OCI-LY3 (cell line): Measurements from ENCODE around the gene SQSTM1.
"Not testable (repeated sequence)": the region's sequence is repeated elsewhere in the genome, so short reads cannot be mapped to it uniquely, and the experiment has no call there.

Experiments
- H2AFZ ChIP-seq: fragments of 200-600, 300-600 bp; shearing (Covaris generic); 2 replicates; pipeline ENCODE4 v1.6.0; 2014; ENCODE audit warnings: antibody characterized with exemption, low read depth, low read length
- H3K27ac ChIP-seq: fragments of 200-600, 300-600 bp; sonication (generic); 2 replicates; pipeline ENCODE4 v1.5.1; 2014; ENCODE audit warnings: mild to moderate bottlenecking, low read length, moderate library complexity, mixed read lengths
- H3K27me3 ChIP-seq: fragments of 200-600, 300-600 bp; sonication (generic); 2 replicates; pipeline ENCODE4 v1.6.1; 2014; ENCODE audit warnings: low read depth, low read length, mixed read lengths
- H3K36me3 ChIP-seq: fragments of 200-600, 300-600 bp; sonication (generic); replicated peaks from 2 replicates; pipeline ENCODE3; 2014; ENCODE audit warnings: low read depth, low read length, mixed read lengths
- H3K4me1 ChIP-seq: fragments of 300-600, 200-600 bp; sonication (generic); 2 replicates; pipeline ENCODE4 v1.6.1; 2014; ENCODE audit warnings: low read length, mixed read lengths
- H3K4me2 ChIP-seq: fragments of 200-600, 300-600 bp; sonication (generic); 2 replicates; pipeline ENCODE4 v1.6.1; 2014; ENCODE audit warnings: low read length, mixed read lengths
- H3K4me3 ChIP-seq: fragments of 300-600, 200-600 bp; sonication (generic); 2 replicates; pipeline ENCODE4 v1.5.1; 2014; ENCODE audit warnings: antibody characterized with exemption, mild to moderate bottlenecking, low read length, moderate library complexity
- H3K79me2 ChIP-seq: fragments of 300-600, 200-600 bp; shearing (Covaris generic); 2 replicates; pipeline ENCODE4 v1.6.1; 2014; ENCODE audit warnings: mild to moderate bottlenecking, low read length, mixed read lengths
- H3K9ac ChIP-seq: fragments of 300-600, 200-600 bp; shearing (Covaris generic); 2 replicates; pipeline ENCODE4 v1.6.0; 2014; ENCODE audit warnings: mild to moderate bottlenecking, low read length, moderate library complexity
- H3K9me3 ChIP-seq: fragments of 200-600, 300-600 bp; shearing (Covaris generic); 2 replicates; pipeline ENCODE4 v1.6.1; 2014; ENCODE audit warnings: low read length, mixed read lengths; ENCODE audit not compliant: insufficient read depth
- H4K20me1 ChIP-seq: fragments of 200-600, 300-600 bp; sonication (generic); 2 replicates; pipeline ENCODE4 v1.6.1; 2016; ENCODE audit warnings: low read length, mixed read lengths; ENCODE audit not compliant: insufficient read depth
- EZH2phosphoT487 ChIP-seq: fragments of 200-600 bp; shearing (Covaris generic); IDR thresholded peaks from 2 replicates; pipeline ENCODE4 v1.6.1; 2018; ENCODE audit warnings: antibody characterized with exemption, mixed run types, low read depth
- TF ChIP-seq, protein P1 (sequence below): fragments of 200-600, 300-600 bp; sonication (generic); IDR thresholded peaks from 2 replicates; pipeline ENCODE4 v1.5.1; 2014; ENCODE audit warnings: antibody characterized with exemption, low read length, low read depth

The SQSTM1 gene

DNA sequence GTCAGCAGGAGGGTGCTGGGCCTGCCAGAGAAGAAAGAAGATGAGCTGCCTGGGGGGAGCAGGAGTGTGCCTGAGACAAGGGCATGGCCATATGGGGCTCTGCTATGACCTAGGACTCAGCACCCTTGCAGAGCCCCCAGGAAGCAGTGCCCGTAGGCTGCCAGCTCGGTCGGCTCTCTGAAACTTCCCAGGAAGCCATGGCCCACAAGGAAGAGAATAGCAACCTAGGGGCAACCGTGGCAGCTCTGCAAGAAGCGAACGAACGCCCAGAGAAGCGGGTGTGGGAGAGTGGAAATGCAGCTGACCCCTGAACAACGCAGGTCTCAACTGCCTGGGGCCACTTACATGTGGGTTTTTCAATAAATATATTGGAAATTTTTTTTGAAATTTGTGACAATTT lies 37.6 kb upstream of the SQSTM1 start:
- Histone ChIP-seq H3K27ac (no peak overlapping the region), H2AFZ (no peak overlapping the region), H3K9me3 (no peaks in the 10 kb centered on the region), H3K36me3 (peaks cover 3% of the 10 kb centered on the region), H3K27me3 (no peaks in the 10 kb centered on the region), H3K9ac (no peak overlapping the region), H3K79me2 (no peaks in the 10 kb centered on the region), H4K20me1 (no peaks in the 10 kb centered on the region), H3K4me3 (no peak overlapping the region), H3K4me2 (no peak overlapping the region), H3K4me1 (no peaks in the 10 kb centered on the region)
- TF ChIP-seq, protein P1, sequence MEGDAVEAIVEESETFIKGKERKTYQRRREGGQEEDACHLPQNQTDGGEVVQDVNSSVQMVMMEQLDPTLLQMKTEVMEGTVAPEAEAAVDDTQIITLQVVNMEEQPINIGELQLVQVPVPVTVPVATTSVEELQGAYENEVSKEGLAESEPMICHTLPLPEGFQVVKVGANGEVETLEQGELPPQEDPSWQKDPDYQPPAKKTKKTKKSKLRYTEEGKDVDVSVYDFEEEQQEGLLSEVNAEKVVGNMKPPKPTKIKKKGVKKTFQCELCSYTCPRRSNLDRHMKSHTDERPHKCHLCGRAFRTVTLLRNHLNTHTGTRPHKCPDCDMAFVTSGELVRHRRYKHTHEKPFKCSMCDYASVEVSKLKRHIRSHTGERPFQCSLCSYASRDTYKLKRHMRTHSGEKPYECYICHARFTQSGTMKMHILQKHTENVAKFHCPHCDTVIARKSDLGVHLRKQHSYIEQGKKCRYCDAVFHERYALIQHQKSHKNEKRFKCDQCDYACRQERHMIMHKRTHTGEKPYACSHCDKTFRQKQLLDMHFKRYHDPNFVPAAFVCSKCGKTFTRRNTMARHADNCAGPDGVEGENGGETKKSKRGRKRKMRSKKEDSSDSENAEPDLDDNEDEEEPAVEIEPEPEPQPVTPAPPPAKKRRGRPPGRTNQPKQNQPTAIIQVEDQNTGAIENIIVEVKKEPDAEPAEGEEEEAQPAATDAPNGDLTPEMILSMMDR, result no peak
- no peak for TF ChIP-seq EZH2phosphoT487

- Histone ChIP-seq H3K27ac (no peak overlapping the region), H3K79me2 (no peaks in the 10 kb centered on the region), H3K9me3 (no peaks in the 10 kb centered on the region), H3K27me3 (no peaks in the 10 kb centered on the region), H3K4me2 (no peak overlapping the region), H2AFZ (no peak overlapping the region), H4K20me1 (no peaks in the 10 kb centered on the region), H3K4me3 (no peak overlapping the region), H3K36me3 (no peaks in the 10 kb centered on the region), H3K4me1 (no peaks in the 10 kb centered on the region), H3K9ac (no peak overlapping the region)
- TF ChIP-seq, protein P1, result no peak
- TF ChIP-seq EZH2phosphoT487, result no peak
These were observed 33.8 kb upstream of the SQSTM1 start for GRCh38 chr5:179786861-179787260.

- no peak overlapping the region for H3K4me2 ChIP-seq
These were observed 32.4 kb upstream of the SQSTM1 start for GRCh38 chr5:179788193-179788854.

GRCh38 chr5:179789278-179789677 lies 31.4 kb upstream of the SQSTM1 start:
- H4K20me1 ChIP-seq, H3K9me3 ChIP-seq, H3K79me2 ChIP-seq, H3K4me1 ChIP-seq, H3K4me2 ChIP-seq, H3K9ac ChIP-seq, H2AFZ ChIP-seq, H3K27me3 ChIP-seq, H3K27ac ChIP-seq, H3K36me3 ChIP-seq, H3K4me3 ChIP-seq: not testable (repeated sequence)

More at GRCh38 chr5:179788193-179788854, 32.4 kb upstream of the SQSTM1 start:
- H3K36me3 ChIP-seq, result no peaks in the 10 kb centered on the region
- H3K79me2 ChIP-seq, result no peaks in the 10 kb centered on the region
- H3K27ac ChIP-seq, result no peak overlapping the region
- no peaks in the 10 kb centered on the region for H3K4me1 ChIP-seq
- no peaks in the 10 kb centered on the region for H4K20me1 ChIP-seq
- H3K9ac ChIP-seq, result no peak overlapping the region
- no peak overlapping the region for H3K4me3 ChIP-seq
- H3K27me3 ChIP-seq, result no peaks in the 10 kb centered on the region
- TF ChIP-seq, protein P1, result no peak
- no peak for TF ChIP-seq EZH2phosphoT487
- H2AFZ ChIP-seq, result no peak overlapping the region
- no peaks in the 10 kb centered on the region for H3K9me3 ChIP-seq
